ENCODE measurements around the gene KRT81.

Gene KRT81

DNA sequence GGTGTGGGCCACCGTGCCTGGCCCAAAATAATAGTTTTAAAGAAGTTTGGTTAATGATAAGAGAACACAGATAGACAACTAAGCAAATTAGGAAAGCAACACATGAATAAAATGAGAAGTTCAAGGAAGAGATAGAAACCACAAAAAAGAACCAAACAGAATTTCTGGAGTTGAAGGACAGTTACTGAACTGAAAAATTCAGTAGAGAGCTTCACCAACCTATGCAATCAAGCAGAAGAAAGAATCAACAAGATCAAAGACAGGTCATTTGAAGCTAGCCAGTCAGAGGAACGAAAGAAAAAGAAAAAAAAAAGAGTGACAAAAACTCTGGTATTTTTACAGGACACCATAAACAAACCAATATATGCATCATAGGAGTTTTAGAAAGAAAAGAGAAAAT is 45.3 kb upstream of the KRT81 start:
- no peak overlapping the region for H3K4me3 ChIP-seq (ENCODE audit: low read length, poor library complexity, severe bottlenecking)
- H3K4me2 ChIP-seq (ENCODE audit: low read depth, low read length, poor library complexity, severe bottlenecking) = no peak overlapping the region
- no peaks in the 10 kb centered on the region for H3K4me1 ChIP-seq (ENCODE audit: insufficient read depth, low read length, poor library complexity, severe bottlenecking)
- H2AFZ ChIP-seq (ENCODE audit: low read length) = no peak overlapping the region
- TF ChIP-seq CTCF (conservative IDR thresholded peaks at IDR 0.05; ENCODE audit: low read length) (no peak), EZH2phosphoT487 (IDR thresholded peaks at IDR 0.05; ENCODE audit: borderline replicate concordance) (no peak)
- H4K20me1 ChIP-seq (ENCODE audit: insufficient read depth, low read length, poor library complexity, severe bottlenecking) = no peaks in the 10 kb centered on the region
- H3F3A ChIP-seq (ENCODE audit: low read depth) = no peaks in the 10 kb centered on the region
- H3K9me3 ChIP-seq (ENCODE audit: insufficient read depth, low read depth, low read length) = no peaks in the 10 kb centered on the region
- H3K9ac ChIP-seq (ENCODE audit: low read depth, low read length, poor library complexity, severe bottlenecking) = no peak overlapping the region
- H3K36me3 ChIP-seq (ENCODE audit: insufficient read depth, low read length) = no peaks in the 10 kb centered on the region
- H3K79me2 ChIP-seq (ENCODE audit: insufficient read depth, low read length) = no peaks in the 10 kb centered on the region
- no peaks in the 10 kb centered on the region for H3K9me2 ChIP-seq (replicated peaks; ENCODE audit: low read depth, low read length)
- no peaks in the 10 kb centered on the region for H3K27me3 ChIP-seq (ENCODE audit: insufficient read depth, low read length, poor library complexity, severe bottlenecking)

DNA sequence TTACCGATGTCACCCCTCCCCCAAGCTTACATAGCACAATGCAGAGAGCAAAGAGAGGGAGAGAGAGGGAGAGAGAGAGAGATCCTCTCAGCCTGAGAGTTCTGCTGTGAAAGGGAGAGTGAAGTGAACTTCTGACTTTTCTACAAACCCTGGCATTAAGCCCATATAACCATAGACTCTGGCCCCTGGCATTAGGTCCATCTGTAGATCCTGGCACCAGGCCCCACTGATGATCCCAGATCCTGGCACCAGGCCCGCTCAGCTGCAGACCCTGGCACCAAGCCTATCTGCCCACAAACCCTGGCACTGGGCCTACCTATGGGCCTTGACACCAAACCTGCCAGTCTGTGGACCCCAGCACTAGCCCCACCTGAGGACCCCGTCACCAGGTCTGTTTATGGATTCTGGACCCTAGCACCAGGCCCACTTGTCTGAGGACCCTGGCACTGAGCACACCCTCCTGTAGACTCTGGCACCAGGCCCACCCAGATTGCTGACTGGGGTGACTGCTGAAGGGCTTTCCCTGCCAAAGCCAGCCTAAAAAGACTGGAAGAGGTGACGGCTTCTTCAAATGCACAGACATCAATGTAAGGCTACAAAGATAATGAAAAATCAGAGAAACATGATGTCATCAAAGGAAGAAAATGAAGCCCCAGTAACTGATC is 44.4 kb upstream of the KRT81 start:
- Histone ChIP-seq H3K4me1 (ENCODE audit: insufficient read depth, low read length, poor library complexity, severe bottlenecking) (no peaks in the 10 kb centered on the region), H2AFZ (ENCODE audit: low read length) (no peak overlapping the region), H3K36me3 (ENCODE audit: insufficient read depth, low read length) (no peaks in the 10 kb centered on the region), H3K4me2 (ENCODE audit: low read depth, low read length, poor library complexity, severe bottlenecking) (no peak overlapping the region), H3F3A (ENCODE audit: low read depth) (no peaks in the 10 kb centered on the region), H3K9ac (ENCODE audit: low read depth, low read length, poor library complexity, severe bottlenecking) (no peak overlapping the region), H3K9me2 (replicated peaks; ENCODE audit: low read depth, low read length) (no peaks in the 10 kb centered on the region), H3K4me3 (ENCODE audit: low read length, poor library complexity, severe bottlenecking) (no peak overlapping the region), H3K79me2 (ENCODE audit: insufficient read depth, low read length) (no peaks in the 10 kb centered on the region), H3K9me3 (ENCODE audit: insufficient read depth, low read depth, low read length) (no peaks in the 10 kb centered on the region), H3K27me3 (ENCODE audit: insufficient read depth, low read length, poor library complexity, severe bottlenecking) (no peaks in the 10 kb centered on the region), H4K20me1 (ENCODE audit: insufficient read depth, low read length, poor library complexity, severe bottlenecking) (no peaks in the 10 kb centered on the region)
- TF ChIP-seq CTCF (conservative IDR thresholded peaks at IDR 0.05; ENCODE audit: low read length) = no peak
- TF ChIP-seq EZH2phosphoT487 (IDR thresholded peaks at IDR 0.05; ENCODE audit: borderline replicate concordance) = no peak

DNA sequence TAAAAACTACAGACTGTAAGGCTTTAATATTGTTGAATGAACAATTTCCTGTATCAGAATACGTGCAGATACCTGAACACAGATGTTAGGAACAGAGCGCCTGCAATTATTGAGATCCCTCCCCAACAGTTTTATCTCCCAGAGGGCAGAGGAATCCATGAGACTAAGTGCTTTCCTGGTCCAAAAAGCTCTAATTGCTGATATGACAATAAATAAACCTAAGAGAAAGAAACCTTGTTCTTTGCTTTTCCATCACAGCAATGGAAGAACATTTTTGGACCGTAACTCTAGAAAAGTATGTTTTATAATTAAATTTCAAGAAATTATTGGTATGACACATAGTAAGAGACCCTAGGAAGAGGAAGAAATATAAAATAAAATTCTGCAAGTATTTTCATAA is 42.9 kb upstream of the KRT81 start:
- Histone ChIP-seq H3K9ac (ENCODE audit: low read depth, low read length, poor library complexity, severe bottlenecking) (no peak overlapping the region), H3K79me2 (ENCODE audit: insufficient read depth, low read length) (no peaks in the 10 kb centered on the region), H4K20me1 (ENCODE audit: insufficient read depth, low read length, poor library complexity, severe bottlenecking) (no peaks in the 10 kb centered on the region), H3K4me2 (ENCODE audit: low read depth, low read length, poor library complexity, severe bottlenecking) (no peak overlapping the region), H3F3A (ENCODE audit: low read depth) (no peaks in the 10 kb centered on the region), H3K9me3 (ENCODE audit: insufficient read depth, low read depth, low read length) (no peaks in the 10 kb centered on the region), H3K27me3 (ENCODE audit: insufficient read depth, low read length, poor library complexity, severe bottlenecking) (no peaks in the 10 kb centered on the region), H3K36me3 (ENCODE audit: insufficient read depth, low read length) (no peaks in the 10 kb centered on the region), H3K4me3 (ENCODE audit: low read length, poor library complexity, severe bottlenecking) (no peak overlapping the region), H3K4me1 (ENCODE audit: insufficient read depth, low read length, poor library complexity, severe bottlenecking) (no peaks in the 10 kb centered on the region), H3K9me2 (replicated peaks; ENCODE audit: low read depth, low read length) (no peaks in the 10 kb centered on the region), H2AFZ (ENCODE audit: low read length) (no peak overlapping the region)
- TF ChIP-seq EZH2phosphoT487 (IDR thresholded peaks at IDR 0.05; ENCODE audit: borderline replicate concordance) = no peak
- TF ChIP-seq CTCF (conservative IDR thresholded peaks at IDR 0.05; ENCODE audit: low read length) = no peak
